H9 (cell line): ENCODE measurements around the gene TRAPPC8. TPM values are rescaled to one million over a fixed set of nuclear protein-coding genes. Genes with fewer than 3 reads are reported as not detected.

Experiments used
- DNase-seq: peaks from one replicate; pipeline ENCODE4 v3.0.0-alpha.2; 2017
- H2AFZ ChIP-seq: one replicate; pipeline ENCODE4 v1.6.1; 2013; ENCODE audit warnings: mild to moderate bottlenecking, low read length, control low read depth, moderate library complexity
- H2AK5ac ChIP-seq: 2 replicates; pipeline ENCODE4 v1.6.1; 2013; ENCODE audit warnings: low read length, control low read depth, mixed read lengths; ENCODE audit not compliant: insufficient read length
- H2BK120ac ChIP-seq: one replicate; pipeline ENCODE4 v1.6.1; 2013; ENCODE audit warnings: low read depth, mild to moderate bottlenecking, low read length, control low read depth, inconsistent platforms; ENCODE audit not compliant: poor library complexity, severe bottlenecking
- H2BK12ac ChIP-seq: 2 replicates; pipeline ENCODE4 v1.6.1; 2013; ENCODE audit warnings: low read length, control low read depth, mixed read lengths, low read depth; ENCODE audit not compliant: insufficient read length
- H2BK15ac ChIP-seq: 2 replicates; pipeline ENCODE4 v1.6.1; 2013; ENCODE audit warnings: low read depth, low read length, control low read depth
- H2BK20ac ChIP-seq: one replicate; pipeline ENCODE4 v1.6.1; 2013; ENCODE audit warnings: low read depth, mild to moderate bottlenecking, low read length, control low read depth, inconsistent platforms; ENCODE audit not compliant: poor library complexity, severe bottlenecking
- H2BK5ac ChIP-seq: 2 replicates; pipeline ENCODE4 v1.6.1; 2013; ENCODE audit warnings: low read length, control low read depth, mixed read lengths; ENCODE audit not compliant: insufficient read length
- H3K14ac ChIP-seq: 2 replicates; pipeline ENCODE4 v1.6.1; 2013; ENCODE audit warnings: low read length, control low read depth; ENCODE audit not compliant: insufficient read depth
- H3K18ac ChIP-seq: 2 replicates; pipeline ENCODE4 v1.6.1; 2013; ENCODE audit warnings: low read depth, mild to moderate bottlenecking, mixed read lengths, low read length, control low read depth; ENCODE audit not compliant: insufficient read length
- H3K23ac ChIP-seq: 2 replicates; pipeline ENCODE4 v1.6.1; 2013; ENCODE audit warnings: low read length, control low read depth, mixed read lengths, low read depth; ENCODE audit not compliant: insufficient read length
- H3K23me2 ChIP-seq: 2 replicates; pipeline ENCODE4 v1.6.1; 2013; ENCODE audit warnings: low read depth, mild to moderate bottlenecking, mixed read lengths, low read length, control low read depth; ENCODE audit not compliant: insufficient read length, poor library complexity, severe bottlenecking
- H3K27ac ChIP-seq: 2 replicates; pipeline ENCODE4 v1.5.1; 2013; ENCODE audit warnings: low read length, control low read depth, mixed read lengths, low read depth; ENCODE audit not compliant: insufficient read length
- H3K27me3 ChIP-seq: 2 replicates; pipeline ENCODE4 v1.6.1; 2013; ENCODE audit warnings: low read length, control low read depth, inconsistent platforms; ENCODE audit not compliant: insufficient read depth
- H3K4ac ChIP-seq: 2 replicates; pipeline ENCODE4 v1.6.1; 2013; ENCODE audit warnings: low read depth, mild to moderate bottlenecking, control low read depth, inconsistent platforms, low read length, moderate library complexity
- H3K4me1 ChIP-seq: 2 replicates; pipeline ENCODE4 v1.6.1; 2013; ENCODE audit warnings: low read length, control low read depth, inconsistent platforms; ENCODE audit not compliant: insufficient read depth
- H3K4me2 ChIP-seq: 2 replicates; pipeline ENCODE4 v1.6.1; 2013; ENCODE audit warnings: low read length, control low read depth, mixed read lengths; ENCODE audit not compliant: insufficient read length, insufficient read depth
- H3K56ac ChIP-seq: 2 replicates; pipeline ENCODE4 v1.6.1; 2013; ENCODE audit warnings: low read depth, mild to moderate bottlenecking, mixed read lengths, low read length, control low read depth; ENCODE audit not compliant: insufficient read length
- H3K79me1 ChIP-seq: 2 replicates; pipeline ENCODE4 v1.6.1; 2013; ENCODE audit warnings: low read depth, mild to moderate bottlenecking, moderate library complexity, low read length, control low read depth, inconsistent platforms; ENCODE audit not compliant: insufficient read depth, poor library complexity, severe bottlenecking
- H3K79me2 ChIP-seq: 2 replicates; pipeline ENCODE4 v1.6.1; 2013; ENCODE audit warnings: low read length, control low read depth, inconsistent platforms; ENCODE audit not compliant: insufficient read depth
- H3K9ac ChIP-seq: 2 replicates; pipeline ENCODE4 v1.6.1; 2013; ENCODE audit warnings: low read length, control low read depth, mixed read lengths; ENCODE audit not compliant: insufficient read length; ENCODE audit errors: extremely low read depth
- H3K9me3 ChIP-seq: one replicate; pipeline ENCODE4 v1.6.1; 2013; ENCODE audit warnings: low read depth, low read length, inconsistent platforms; ENCODE audit not compliant: control insufficient read depth
- H3T11ph ChIP-seq: one replicate; pipeline ENCODE4 v1.6.1; 2013; ENCODE audit warnings: mild to moderate bottlenecking, low read length, control low read depth, inconsistent platforms
- H4K20me1 ChIP-seq: one replicate; pipeline ENCODE4 v1.6.1; 2013; ENCODE audit not compliant: control insufficient read depth, insufficient read length, insufficient read depth
- H4K5ac ChIP-seq: 2 replicates; pipeline ENCODE4 v1.6.1; 2013; ENCODE audit warnings: low read depth, mild to moderate bottlenecking, mixed read lengths, low read length, control low read depth; ENCODE audit not compliant: insufficient read length
- H4K8ac ChIP-seq: replicated peaks from 2 replicates; pipeline ENCODE4 v1.6.1; 2013; ENCODE audit warnings: low read length, control low read depth, mixed read lengths, low read depth; ENCODE audit not compliant: insufficient read length
- H4K91ac ChIP-seq: 2 replicates; pipeline ENCODE4 v1.6.1; 2013; ENCODE audit warnings: low read depth, mild to moderate bottlenecking, moderate library complexity, mixed read lengths, low read length, control low read depth; ENCODE audit not compliant: insufficient read length
- H3K27ac Mint-ChIP-seq, 3 experiments: 2 replicates in 2 of 3; 3 replicates in 1 of 3; pipeline ENCODE4 v1.8.0; 2020 to 2021; ENCODE audit warnings: mixed read lengths in 3 of 3, mild to moderate bottlenecking in 1 of 3, moderate library complexity in 1 of 3
- H3K27me3 Mint-ChIP-seq: 2 replicates; pipeline ENCODE4 v1.8.0; 2021; ENCODE audit warnings: low read depth, mild to moderate bottlenecking, moderate library complexity, mixed read lengths
- H3K36me3 Mint-ChIP-seq, 3 experiments: 2 replicates in 2 of 3; 3 replicates in 1 of 3; pipeline ENCODE4 v1.8.0; 2020 to 2021; ENCODE audit warnings: low read depth in 3 of 3, mixed read lengths in 3 of 3; ENCODE audit not compliant: insufficient read depth in 1 of 3
- H3K4me1 Mint-ChIP-seq, 2 experiments: 2 replicates each; pipeline ENCODE4 v1.8.0; 2020; ENCODE audit warnings: mixed read lengths in 2 of 2
- H3K4me3 Mint-ChIP-seq, 2 experiments: 2 replicates in 1 of 2; 3 replicates in 1 of 2; pipeline ENCODE4 v1.8.0; 2020 to 2021; ENCODE audit warnings: mild to moderate bottlenecking in 2 of 2, mixed read lengths in 2 of 2, moderate library complexity in 1 of 2
- H3K9me3 Mint-ChIP-seq, 2 experiments: 2 replicates in 1 of 2; 3 replicates in 1 of 2; pipeline ENCODE4 v1.8.0; 2020; ENCODE audit warnings: mild to moderate bottlenecking in 2 of 2, mixed read lengths in 2 of 2, moderate library complexity in 1 of 2
- WGBS: extraction: QIAGEN DNeasy Blood & Tissue Kit; methylation state at CpG from one replicate; pipeline ENCODE4 v1.1.7; 2013; ENCODE audit warnings: missing lambda C conversion rate, low lambda C conversion rate, mixed read lengths; ENCODE audit not compliant: insufficient read length; ENCODE audit errors: extremely low coverage; 5-methylcytosine and 5-hydroxymethylcytosine counted together
- total RNA-seq: library from RNA; stranded (reverse); gene quantifications from 2 replicates; pipeline ENCODE4 v1.2.1, GENCODE V29; 2021
- TF ChIP-seq, protein P1 (sequence below): fragments of 200-600 bp; sonication (generic); conservative IDR thresholded peaks from 3 replicates; pipeline ENCODE4 v1.8.0; 2021; ENCODE audit warnings: antibody characterized with exemption, mild to moderate bottlenecking

Gene TRAPPC8
- total RNA-seq, 1 experiment from 2014 or later = 40.4 TPM

DNA sequence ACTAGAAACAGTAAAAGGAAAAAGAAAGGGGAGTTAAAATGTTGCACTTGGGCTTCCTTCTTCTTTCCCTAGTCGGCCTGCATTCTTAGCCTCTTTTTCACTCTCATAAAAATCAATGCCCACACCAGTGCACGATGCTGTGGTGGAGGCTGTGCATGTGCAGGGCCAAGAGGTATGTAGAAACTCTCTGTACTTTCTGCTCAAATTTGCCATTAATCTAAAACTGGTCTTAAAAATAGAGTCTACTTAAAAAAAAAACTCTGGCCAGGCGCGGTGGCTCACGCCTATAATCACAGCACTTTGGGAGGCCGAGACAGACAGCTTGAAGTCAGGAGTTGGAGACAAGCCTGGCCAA lies 11.1 kb downstream of the TRAPPC8 start:
- no peak overlapping the region for H3K23ac ChIP-seq
- no peak overlapping the region for H3K27ac ChIP-seq
- H3K27me3 Mint-ChIP-seq = no peaks in the 10 kb centered on the region
- H4K8ac ChIP-seq = no peak overlapping the region
- no peak overlapping the region for H2BK20ac ChIP-seq
- H3K36me3 Mint-ChIP-seq = peaks cover 20 to 30% (median 24%) of the 10 kb centered on the region in 3 experiments; a peak in 6 of 7 replicates
- no peaks in the 10 kb centered on the region for H3K27me3 ChIP-seq
- H3K23me2 ChIP-seq = no peaks in the 10 kb centered on the region
- no peaks in the 10 kb centered on the region for H3K4me1 ChIP-seq
- no peak overlapping the region for H2AFZ ChIP-seq
- no peak overlapping the region for H4K5ac ChIP-seq
- no peaks in the 10 kb centered on the region for H3K4me1 Mint-ChIP-seq
- WGBS = no CpG with 5 or more reads among the region's 6 CpGs
- no peak for DNase-seq
- TF ChIP-seq, protein P1, sequence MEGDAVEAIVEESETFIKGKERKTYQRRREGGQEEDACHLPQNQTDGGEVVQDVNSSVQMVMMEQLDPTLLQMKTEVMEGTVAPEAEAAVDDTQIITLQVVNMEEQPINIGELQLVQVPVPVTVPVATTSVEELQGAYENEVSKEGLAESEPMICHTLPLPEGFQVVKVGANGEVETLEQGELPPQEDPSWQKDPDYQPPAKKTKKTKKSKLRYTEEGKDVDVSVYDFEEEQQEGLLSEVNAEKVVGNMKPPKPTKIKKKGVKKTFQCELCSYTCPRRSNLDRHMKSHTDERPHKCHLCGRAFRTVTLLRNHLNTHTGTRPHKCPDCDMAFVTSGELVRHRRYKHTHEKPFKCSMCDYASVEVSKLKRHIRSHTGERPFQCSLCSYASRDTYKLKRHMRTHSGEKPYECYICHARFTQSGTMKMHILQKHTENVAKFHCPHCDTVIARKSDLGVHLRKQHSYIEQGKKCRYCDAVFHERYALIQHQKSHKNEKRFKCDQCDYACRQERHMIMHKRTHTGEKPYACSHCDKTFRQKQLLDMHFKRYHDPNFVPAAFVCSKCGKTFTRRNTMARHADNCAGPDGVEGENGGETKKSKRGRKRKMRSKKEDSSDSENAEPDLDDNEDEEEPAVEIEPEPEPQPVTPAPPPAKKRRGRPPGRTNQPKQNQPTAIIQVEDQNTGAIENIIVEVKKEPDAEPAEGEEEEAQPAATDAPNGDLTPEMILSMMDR = no peak
- no peak overlapping the region for H3K9ac ChIP-seq
- no peak overlapping the region for H3K56ac ChIP-seq
- no peak overlapping the region for H3K4ac ChIP-seq
- no peak overlapping the region for H3K4me3 Mint-ChIP-seq
- no peak overlapping the region for H4K91ac ChIP-seq
- H3K79me2 ChIP-seq = peaks cover 1% of the 10 kb centered on the region; the same call in 1 of the 2 replicates
- peaks cover 13% of the 10 kb centered on the region for H3K79me1 ChIP-seq
- H3K9me3 ChIP-seq = no peaks in the 10 kb centered on the region
- no peak overlapping the region for H2AK5ac ChIP-seq
- H3T11ph ChIP-seq = no peak overlapping the region
- H3K14ac ChIP-seq = no peak overlapping the region
- no peak overlapping the region for H3K18ac ChIP-seq
- H3K27ac Mint-ChIP-seq = peak overlapping the region; percentile 6 to 46 (median 10); a peak in 6 of 7 replicates
- H4K20me1 ChIP-seq = no peaks in the 10 kb centered on the region
- no peak overlapping the region for H2BK120ac ChIP-seq
- no peak overlapping the region for H3K4me2 ChIP-seq
- H2BK12ac ChIP-seq = no peak overlapping the region
- H2BK15ac ChIP-seq = no peak overlapping the region
- no peaks in the 10 kb centered on the region for H3K9me3 Mint-ChIP-seq
- no peak overlapping the region for H2BK5ac ChIP-seq
